Activated CD4-positive, alpha-beta T cell treated with anti-CD3 and anti-CD28 coated beads, Interleukin-10, Interleukin-2, amounts not matched to agents 100 ng/mL and 50 ng/mL, durations not matched to agents 16 hours and 8 hours (primary cell): Measurements from ENCODE around the gene TCHHL1.
A peak's percentile ranks its signal among the peaks of the same experiment; 100 is the strongest.

Experiments used
- DNase-seq: peaks from one replicate; pipeline ENCODE4 v3.0.0-alpha.2; 2020

Gene TCHHL1

GRCh38 chr1:152089014-152089674 is at the start of gene TCHHL1:
TSS of gene TCHHL1 (minus strand) at chr1:152089064. CDS start at chr1:152088143, 921 bp downstream.
- DNase-seq, result no peak

GRCh38 chr1:152137215-152137614 is 48.4 kb upstream of the TCHHL1 start:
- no peak for DNase-seq

GRCh38 chr1:152130186-152130585 is 41.3 kb upstream of the TCHHL1 start:
- no peak for DNase-seq

GRCh38 chr1:152127673-152128072 is 38.8 kb upstream of the TCHHL1 start:
- no peak for DNase-seq

GRCh38 chr1:152125834-152126443 is 37.1 kb upstream of the TCHHL1 start:
- no peak for DNase-seq

- no peak for DNase-seq
Measured at GRCh38 chr1:152118915-152119314, 30.1 kb upstream of the TCHHL1 start.

- DNase-seq, result no peak
Measured at GRCh38 chr1:152115344-152115743, 26.5 kb upstream of the TCHHL1 start, which contains the start of gene TCHH. TSS of gene TCHH (minus strand) at chr1:152115444. CDS start at chr1:152114080, 1,364 bp downstream.

GRCh38 chr1:152112885-152113432 is 24.1 kb upstream of the TCHHL1 start:
- no peak for DNase-seq

GRCh38 chr1:152112101-152112884 is 23.4 kb upstream of the TCHHL1 start:
- peak; percentile 17 for DNase-seq

GRCh38 chr1:152111515-152111968 is 22.7 kb upstream of the TCHHL1 start:
- peak; percentile 71 for DNase-seq

GRCh38 chr1:152110860-152111514 is 22.1 kb upstream of the TCHHL1 start:
- DNase-seq, result peak; percentile 50

- peak; percentile 49 for DNase-seq
Measured at GRCh38 chr1:152110365-152110859, 21.5 kb upstream of the TCHHL1 start.

GRCh38 chr1:152109998-152110294 is 21.1 kb upstream of the TCHHL1 start:
- DNase-seq, result no peak

GRCh38 chr1:152109231-152109997 is 20.6 kb upstream of the TCHHL1 start:
- DNase-seq, result no peak

GRCh38 chr1:152108882-152109222 is 20.0 kb upstream of the TCHHL1 start:
- DNase-seq, result no peak

GRCh38 chr1:152107984-152108881 is 19.4 kb upstream of the TCHHL1 start:
- no peak for DNase-seq

GRCh38 chr1:152107031-152107983 is 18.4 kb upstream of the TCHHL1 start:
- no peak for DNase-seq

GRCh38 chr1:152104854-152105253 is 16.0 kb upstream of the TCHHL1 start:
- no peak for DNase-seq

GRCh38 chr1:152096931-152097330 is 8.1 kb upstream of the TCHHL1 start:
- no peak for DNase-seq

- no peak for DNase-seq
Measured at GRCh38 chr1:152086760-152087159, 2.1 kb downstream of the TCHHL1 start.
